Measurements from ENCODE around the gene ZNF609. TPM values are rescaled to one million over a fixed set of nuclear protein-coding genes. Genes with fewer than 3 reads are reported as not detected.

Gene ZNF609
- total RNA-seq, 1 donor from 2014 or later: 41.2 TPM

GRCh38 chr15:64732156-64732860 is 271.9 kb downstream of the ZNF609 start:
- no peak overlapping the region for H3K27ac Mint-ChIP-seq (ENCODE audit: unreplicated experiment)
- H3K4me3 Mint-ChIP-seq (ENCODE audit: unreplicated experiment): no peak overlapping the region
- H3K9me3 Mint-ChIP-seq (ENCODE audit: unreplicated experiment): no peaks in the 10 kb centered on the region
- H3K27me3 Mint-ChIP-seq (ENCODE audit: unreplicated experiment): peaks cover 5% of the 10 kb centered on the region
- no peak for DNase-seq (ENCODE audit: low spot score)
- no peak for TF ChIP-seq CTCF (IDR thresholded peaks at IDR 0.05; ENCODE audit: unreplicated experiment)
- H3K36me3 Mint-ChIP-seq (ENCODE audit: low read depth, unreplicated experiment): no peaks in the 10 kb centered on the region
- peaks cover 10% of the 10 kb centered on the region for H3K4me1 Mint-ChIP-seq (ENCODE audit: unreplicated experiment)

Other genes with a start within 250 kb of the ZNF609 start
- 22.9 TPM for gene CSNK1G1, start 104.4 kb upstream of the ZNF609 start, total RNA-seq (ENCODE audit: unreplicated experiment)
- gene PCLAF, start 79.1 kb upstream of the ZNF609 start, total RNA-seq (ENCODE audit: unreplicated experiment): 7.0 TPM
- 46.1 TPM for gene TRIP4, start 72.7 kb upstream of the ZNF609 start, total RNA-seq (ENCODE audit: unreplicated experiment)

All from endothelial cell (in vitro differentiated cells).